GM21423 (cell line): ENCODE results near the gene RAB35.
A peak's percentile ranks its signal among the peaks of the same experiment; 100 is the strongest.

Source experiments
- ATAC-seq: cut with Tn5 transposase; IDR thresholded peaks from one replicate; pipeline ENCODE4 v1.9.1; 2021; ENCODE audit warnings: mild to moderate bottlenecking, moderate library complexity; ENCODE audit not compliant: unreplicated experiment

Gene RAB35

GRCh38 chr12:120116441-120116791, at the start of gene RAB35:
Gene RAB35, minus strand, starts transcription at chr12:120116753. Its CDS starts 103 bp downstream, at chr12:120116650.
- peak; percentile 1 for ATAC-seq

GRCh38 chr12:120164293-120164692, 47.7 kb upstream of the RAB35 start:
- no peak for ATAC-seq

GRCh38 chr12:120162763-120163162, 46.2 kb upstream of the RAB35 start:
- no peak for ATAC-seq

GRCh38 chr12:120161852-120162251, 45.3 kb upstream of the RAB35 start:
- ATAC-seq: no peak

GRCh38 chr12:120159509-120160237, 43.1 kb upstream of the RAB35 start:
- no peak for ATAC-seq

GRCh38 chr12:120158351-120158750, 41.8 kb upstream of the RAB35 start:
- no peak for ATAC-seq

GRCh38 chr12:120157678-120158077, 41.1 kb upstream of the RAB35 start:
- ATAC-seq: no peak

- ATAC-seq: no peak
Observed at GRCh38 chr12:120156315-120157259, 40.0 kb upstream of the RAB35 start.

GRCh38 chr12:120155072-120155471, 38.5 kb upstream of the RAB35 start:
- no peak for ATAC-seq

GRCh38 chr12:120150919-120151525, 34.5 kb upstream of the RAB35 start:
- no peak for ATAC-seq

- ATAC-seq: no peak
Observed at GRCh38 chr12:120148011-120148410, 31.5 kb upstream of the RAB35 start.

- ATAC-seq: no peak
Observed at GRCh38 chr12:120145164-120145563, 28.6 kb upstream of the RAB35 start.

GRCh38 chr12:120144215-120144614, 27.7 kb upstream of the RAB35 start:
- ATAC-seq: no peak

GRCh38 chr12:120142231-120142877, 25.8 kb upstream of the RAB35 start:
- ATAC-seq: no peak

- ATAC-seq: no peak
Observed at GRCh38 chr12:120141336-120141735, 24.8 kb upstream of the RAB35 start.

GRCh38 chr12:120140603-120141002, 24.1 kb upstream of the RAB35 start:
- ATAC-seq: no peak

GRCh38 chr12:120139958-120140357, 23.4 kb upstream of the RAB35 start:
- ATAC-seq: no peak

- ATAC-seq: no peak
Observed at GRCh38 chr12:120138366-120138765, 21.8 kb upstream of the RAB35 start.

- ATAC-seq: no peak
Observed at GRCh38 chr12:120137833-120138232, 21.3 kb upstream of the RAB35 start.

GRCh38 chr12:120136093-120136770, 19.7 kb upstream of the RAB35 start:
- ATAC-seq: no peak
